ENCODE measurements around the gene MDM4. TPM values are rescaled to one million over a fixed set of nuclear protein-coding genes. Genes with fewer than 3 reads are reported as not detected.

MDM4 gene
- total RNA-seq, 1 experiment from 2014 or later, result 42.1 TPM

- ATAC-seq (no peak), DNase-seq (ENCODE audit: low read depth, low spot score) (no peak)
- CTCF ChIA-PET, result no interaction called here
- no peak overlapping the region for H3K4me3 ChIP-seq (ENCODE audit: low read depth in 2 of 2, low read length in 2 of 2)
- no TSS peak for BruUV-seq (replicated peaks)
- H3K9me3 ChIP-seq (ENCODE audit: control insufficient read depth, insufficient read depth, low read depth, low read length), result no peaks in the 10 kb centered on the region
- H3K27me3 ChIP-seq (ENCODE audit: control insufficient read depth, insufficient read depth, low read length), result no peaks in the 10 kb centered on the region
- TF ChIP-seq TCF7L2 (IDR thresholded peaks at IDR 0.05; ENCODE audit: low read depth, low read length), result no peak
- no peak for TF ChIP-seq SIN3A (IDR thresholded peaks at IDR 0.05; ENCODE audit: borderline replicate concordance, insufficient read depth, low read depth, low read length)
- TF ChIP-seq, protein P1, sequence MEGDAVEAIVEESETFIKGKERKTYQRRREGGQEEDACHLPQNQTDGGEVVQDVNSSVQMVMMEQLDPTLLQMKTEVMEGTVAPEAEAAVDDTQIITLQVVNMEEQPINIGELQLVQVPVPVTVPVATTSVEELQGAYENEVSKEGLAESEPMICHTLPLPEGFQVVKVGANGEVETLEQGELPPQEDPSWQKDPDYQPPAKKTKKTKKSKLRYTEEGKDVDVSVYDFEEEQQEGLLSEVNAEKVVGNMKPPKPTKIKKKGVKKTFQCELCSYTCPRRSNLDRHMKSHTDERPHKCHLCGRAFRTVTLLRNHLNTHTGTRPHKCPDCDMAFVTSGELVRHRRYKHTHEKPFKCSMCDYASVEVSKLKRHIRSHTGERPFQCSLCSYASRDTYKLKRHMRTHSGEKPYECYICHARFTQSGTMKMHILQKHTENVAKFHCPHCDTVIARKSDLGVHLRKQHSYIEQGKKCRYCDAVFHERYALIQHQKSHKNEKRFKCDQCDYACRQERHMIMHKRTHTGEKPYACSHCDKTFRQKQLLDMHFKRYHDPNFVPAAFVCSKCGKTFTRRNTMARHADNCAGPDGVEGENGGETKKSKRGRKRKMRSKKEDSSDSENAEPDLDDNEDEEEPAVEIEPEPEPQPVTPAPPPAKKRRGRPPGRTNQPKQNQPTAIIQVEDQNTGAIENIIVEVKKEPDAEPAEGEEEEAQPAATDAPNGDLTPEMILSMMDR (IDR thresholded peaks at IDR 0.05), result no peak
- no peak for TF ChIP-seq POLR2AphosphoS5 (IDR thresholded peaks at IDR 0.05; ENCODE audit: low read depth, low read length)
- no peak for TF ChIP-seq REST (IDR thresholded peaks at IDR 0.05; ENCODE audit: insufficient read depth in 1 of 2, low read depth in 2 of 2, low read length in 1 of 2)
- intact Hi-C loops (cut with micrococcal nuclease; ENCODE audit: unreplicated experiment) (no loop called here), in situ Hi-C loops (cut with HindIII; ENCODE audit: low pct_unique_long_range_greater_than_20kb, low sequenced_read_pairs) (no loop called here)
- POLR2A ChIA-PET, result no interaction called here
- no peak overlapping the region for H3K27ac ChIP-seq (ENCODE audit: low read length)
- no peaks in the 10 kb centered on the region for H3K36me3 ChIP-seq (ENCODE audit: control insufficient read depth, insufficient read depth, low read length)
- H3K4me1 ChIP-seq (ENCODE audit: control insufficient read depth, insufficient read depth, low read length), result no peaks in the 10 kb centered on the region
Observed at GRCh38 chr1:204468206-204468605, 48.0 kb upstream of the MDM4 start.

DNA sequence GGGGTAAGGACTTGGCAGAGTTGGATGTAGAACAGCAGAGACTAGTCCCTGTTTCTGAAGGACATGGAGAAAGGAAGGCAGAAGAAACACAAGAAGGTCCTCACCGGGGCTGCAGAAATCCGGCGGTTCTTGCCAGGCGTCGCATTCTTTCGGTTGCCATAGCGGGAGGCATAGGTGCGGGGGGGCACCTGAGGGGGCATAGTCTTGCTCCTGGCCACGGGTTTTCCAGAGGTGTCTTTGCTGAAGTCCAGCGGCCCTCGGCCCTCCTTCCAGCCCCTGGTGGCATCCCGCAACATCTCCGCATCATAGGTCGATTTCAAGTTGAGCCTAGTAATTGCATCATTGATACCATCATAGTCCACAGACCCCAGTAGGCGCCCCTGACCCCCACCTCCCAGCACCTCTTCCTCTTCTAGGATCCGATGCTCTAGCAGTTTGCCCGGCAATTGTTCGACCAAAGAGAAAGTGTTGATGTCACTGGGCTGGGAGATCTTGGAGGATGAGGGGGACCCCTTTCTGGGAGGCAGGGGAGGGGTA, 47.4 kb upstream of the MDM4 start:
- CTCF ChIA-PET, result no interaction called here
- in situ Hi-C loops (cut with HindIII; ENCODE audit: low pct_unique_long_range_greater_than_20kb, low sequenced_read_pairs), result no loop called here
- no peak for TF ChIP-seq TCF7L2 (IDR thresholded peaks at IDR 0.05; ENCODE audit: low read depth, low read length)
- TF ChIP-seq SIN3A (IDR thresholded peaks at IDR 0.05; ENCODE audit: borderline replicate concordance, insufficient read depth, low read depth, low read length), result no peak
- no peak for TF ChIP-seq REST (IDR thresholded peaks at IDR 0.05; ENCODE audit: insufficient read depth in 1 of 2, low read depth in 2 of 2, low read length in 1 of 2)
- TF ChIP-seq, protein P1 (IDR thresholded peaks at IDR 0.05), result no peak
- no peak for TF ChIP-seq POLR2AphosphoS5 (IDR thresholded peaks at IDR 0.05; ENCODE audit: low read depth, low read length)

More for the DNA sequence above, 47.4 kb upstream of the MDM4 start:
- intact Hi-C loops (cut with micrococcal nuclease; ENCODE audit: unreplicated experiment), result no loop called here
- ATAC-seq, result no peak
- Histone ChIP-seq H3K9me3 (ENCODE audit: control insufficient read depth, insufficient read depth, low read depth, low read length) (no peaks in the 10 kb centered on the region), H3K36me3 (ENCODE audit: control insufficient read depth, insufficient read depth, low read length) (no peaks in the 10 kb centered on the region), H3K4me3 (ENCODE audit: low read depth in 2 of 2, low read length in 2 of 2) (no peak overlapping the region), H3K27ac (ENCODE audit: low read length) (no peak overlapping the region), H3K27me3 (ENCODE audit: control insufficient read depth, insufficient read depth, low read length) (no peaks in the 10 kb centered on the region), H3K4me1 (ENCODE audit: control insufficient read depth, insufficient read depth, low read length) (no peaks in the 10 kb centered on the region)
- no TSS peak for BruUV-seq (replicated peaks)
- no peak for DNase-seq (ENCODE audit: low read depth, low spot score)
- POLR2A ChIA-PET, result no interaction called here
